H9 (cell line): ENCODE results near the gene ABCC3. TPM values are rescaled to one million over a fixed set of nuclear protein-coding genes. Genes with fewer than 3 reads are reported as not detected.

Experiments
- DNase-seq: peaks from one replicate; pipeline ENCODE4 v3.0.0-alpha.2; 2017
- H2AFZ ChIP-seq: one replicate; pipeline ENCODE4 v1.6.1; 2013; ENCODE audit warnings: mild to moderate bottlenecking, low read length, control low read depth, moderate library complexity
- H2AK5ac ChIP-seq: 2 replicates; pipeline ENCODE4 v1.6.1; 2013; ENCODE audit warnings: low read length, control low read depth, mixed read lengths; ENCODE audit not compliant: insufficient read length
- H2BK120ac ChIP-seq: one replicate; pipeline ENCODE4 v1.6.1; 2013; ENCODE audit warnings: low read depth, mild to moderate bottlenecking, low read length, control low read depth, inconsistent platforms; ENCODE audit not compliant: poor library complexity, severe bottlenecking
- H2BK12ac ChIP-seq: 2 replicates; pipeline ENCODE4 v1.6.1; 2013; ENCODE audit warnings: low read length, control low read depth, mixed read lengths, low read depth; ENCODE audit not compliant: insufficient read length
- H2BK15ac ChIP-seq: 2 replicates; pipeline ENCODE4 v1.6.1; 2013; ENCODE audit warnings: low read depth, low read length, control low read depth
- H2BK20ac ChIP-seq: one replicate; pipeline ENCODE4 v1.6.1; 2013; ENCODE audit warnings: low read depth, mild to moderate bottlenecking, low read length, control low read depth, inconsistent platforms; ENCODE audit not compliant: poor library complexity, severe bottlenecking
- H2BK5ac ChIP-seq: 2 replicates; pipeline ENCODE4 v1.6.1; 2013; ENCODE audit warnings: low read length, control low read depth, mixed read lengths; ENCODE audit not compliant: insufficient read length
- H3K14ac ChIP-seq: 2 replicates; pipeline ENCODE4 v1.6.1; 2013; ENCODE audit warnings: low read length, control low read depth; ENCODE audit not compliant: insufficient read depth
- H3K18ac ChIP-seq: 2 replicates; pipeline ENCODE4 v1.6.1; 2013; ENCODE audit warnings: low read depth, mild to moderate bottlenecking, mixed read lengths, low read length, control low read depth; ENCODE audit not compliant: insufficient read length
- H3K23ac ChIP-seq: 2 replicates; pipeline ENCODE4 v1.6.1; 2013; ENCODE audit warnings: low read length, control low read depth, mixed read lengths, low read depth; ENCODE audit not compliant: insufficient read length
- H3K23me2 ChIP-seq: 2 replicates; pipeline ENCODE4 v1.6.1; 2013; ENCODE audit warnings: low read depth, mild to moderate bottlenecking, mixed read lengths, low read length, control low read depth; ENCODE audit not compliant: insufficient read length, poor library complexity, severe bottlenecking
- H3K27ac ChIP-seq: 2 replicates; pipeline ENCODE4 v1.5.1; 2013; ENCODE audit warnings: low read length, control low read depth, mixed read lengths, low read depth; ENCODE audit not compliant: insufficient read length
- H3K27me3 ChIP-seq: 2 replicates; pipeline ENCODE4 v1.6.1; 2013; ENCODE audit warnings: low read length, control low read depth, inconsistent platforms; ENCODE audit not compliant: insufficient read depth
- H3K4ac ChIP-seq: 2 replicates; pipeline ENCODE4 v1.6.1; 2013; ENCODE audit warnings: low read depth, mild to moderate bottlenecking, control low read depth, inconsistent platforms, low read length, moderate library complexity
- H3K4me1 ChIP-seq: 2 replicates; pipeline ENCODE4 v1.6.1; 2013; ENCODE audit warnings: low read length, control low read depth, inconsistent platforms; ENCODE audit not compliant: insufficient read depth
- H3K4me2 ChIP-seq: 2 replicates; pipeline ENCODE4 v1.6.1; 2013; ENCODE audit warnings: low read length, control low read depth, mixed read lengths; ENCODE audit not compliant: insufficient read length, insufficient read depth
- H3K56ac ChIP-seq: 2 replicates; pipeline ENCODE4 v1.6.1; 2013; ENCODE audit warnings: low read depth, mild to moderate bottlenecking, mixed read lengths, low read length, control low read depth; ENCODE audit not compliant: insufficient read length
- H3K79me1 ChIP-seq: 2 replicates; pipeline ENCODE4 v1.6.1; 2013; ENCODE audit warnings: low read depth, mild to moderate bottlenecking, moderate library complexity, low read length, control low read depth, inconsistent platforms; ENCODE audit not compliant: insufficient read depth, poor library complexity, severe bottlenecking
- H3K79me2 ChIP-seq: 2 replicates; pipeline ENCODE4 v1.6.1; 2013; ENCODE audit warnings: low read length, control low read depth, inconsistent platforms; ENCODE audit not compliant: insufficient read depth
- H3K9ac ChIP-seq: 2 replicates; pipeline ENCODE4 v1.6.1; 2013; ENCODE audit warnings: low read length, control low read depth, mixed read lengths; ENCODE audit not compliant: insufficient read length; ENCODE audit errors: extremely low read depth
- H3K9me3 ChIP-seq: one replicate; pipeline ENCODE4 v1.6.1; 2013; ENCODE audit warnings: low read depth, low read length, inconsistent platforms; ENCODE audit not compliant: control insufficient read depth
- H3T11ph ChIP-seq: one replicate; pipeline ENCODE4 v1.6.1; 2013; ENCODE audit warnings: mild to moderate bottlenecking, low read length, control low read depth, inconsistent platforms
- H4K20me1 ChIP-seq: one replicate; pipeline ENCODE4 v1.6.1; 2013; ENCODE audit not compliant: control insufficient read depth, insufficient read length, insufficient read depth
- H4K5ac ChIP-seq: 2 replicates; pipeline ENCODE4 v1.6.1; 2013; ENCODE audit warnings: low read depth, mild to moderate bottlenecking, mixed read lengths, low read length, control low read depth; ENCODE audit not compliant: insufficient read length
- H4K8ac ChIP-seq: replicated peaks from 2 replicates; pipeline ENCODE4 v1.6.1; 2013; ENCODE audit warnings: low read length, control low read depth, mixed read lengths, low read depth; ENCODE audit not compliant: insufficient read length
- H4K91ac ChIP-seq: 2 replicates; pipeline ENCODE4 v1.6.1; 2013; ENCODE audit warnings: low read depth, mild to moderate bottlenecking, moderate library complexity, mixed read lengths, low read length, control low read depth; ENCODE audit not compliant: insufficient read length
- H3K27ac Mint-ChIP-seq, 3 experiments: 2 replicates in 2 of 3; 3 replicates in 1 of 3; pipeline ENCODE4 v1.8.0; 2020 to 2021; ENCODE audit warnings: mixed read lengths in 3 of 3, mild to moderate bottlenecking in 1 of 3, moderate library complexity in 1 of 3
- H3K27me3 Mint-ChIP-seq: 2 replicates; pipeline ENCODE4 v1.8.0; 2021; ENCODE audit warnings: low read depth, mild to moderate bottlenecking, moderate library complexity, mixed read lengths
- H3K36me3 Mint-ChIP-seq, 3 experiments: 2 replicates in 2 of 3; 3 replicates in 1 of 3; pipeline ENCODE4 v1.8.0; 2020 to 2021; ENCODE audit warnings: low read depth in 3 of 3, mixed read lengths in 3 of 3; ENCODE audit not compliant: insufficient read depth in 1 of 3
- H3K4me1 Mint-ChIP-seq, 2 experiments: 2 replicates each; pipeline ENCODE4 v1.8.0; 2020; ENCODE audit warnings: mixed read lengths in 2 of 2
- H3K4me3 Mint-ChIP-seq, 2 experiments: 2 replicates in 1 of 2; 3 replicates in 1 of 2; pipeline ENCODE4 v1.8.0; 2020 to 2021; ENCODE audit warnings: mild to moderate bottlenecking in 2 of 2, mixed read lengths in 2 of 2, moderate library complexity in 1 of 2
- H3K9me3 Mint-ChIP-seq, 2 experiments: 2 replicates in 1 of 2; 3 replicates in 1 of 2; pipeline ENCODE4 v1.8.0; 2020; ENCODE audit warnings: mild to moderate bottlenecking in 2 of 2, mixed read lengths in 2 of 2, moderate library complexity in 1 of 2
- CTCF ChIP-seq: fragments of 200-600 bp; sonication (generic); conservative IDR thresholded peaks from 3 replicates; pipeline ENCODE4 v1.8.0; 2021; ENCODE audit warnings: antibody characterized with exemption, mild to moderate bottlenecking
- WGBS: extraction: QIAGEN DNeasy Blood & Tissue Kit; methylation state at CpG from one replicate; pipeline ENCODE4 v1.1.7; 2013; ENCODE audit warnings: missing lambda C conversion rate, low lambda C conversion rate, mixed read lengths; ENCODE audit not compliant: insufficient read length; ENCODE audit errors: extremely low coverage; 5-methylcytosine and 5-hydroxymethylcytosine counted together
- total RNA-seq: library from RNA; stranded (reverse); gene quantifications from 2 replicates; pipeline ENCODE4 v1.2.1, GENCODE V29; 2021

The ABCC3 gene
- total RNA-seq, 1 experiment from 2014 or later: 0.31 TPM

DNA sequence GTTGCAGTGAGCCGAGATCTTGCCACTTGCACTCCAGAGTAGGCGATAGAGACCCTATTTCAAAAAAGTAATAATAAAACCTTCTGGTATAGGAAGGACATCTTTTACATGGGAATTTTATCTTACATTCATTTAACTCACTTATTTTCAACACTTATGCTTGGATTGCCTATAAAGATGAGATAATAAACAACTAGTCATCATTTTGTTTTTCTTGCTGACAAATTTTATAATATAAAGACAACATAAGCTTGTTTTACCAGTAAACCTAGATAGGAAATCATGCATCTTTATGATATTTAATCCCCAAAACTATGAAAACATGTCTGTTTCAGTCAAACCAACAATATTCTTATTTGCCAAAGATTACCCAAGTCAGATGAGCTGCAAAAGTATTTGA, 17.0 kb downstream of the ABCC3 start:
- Mint-ChIP-seq H3K36me3 (no peaks in the 10 kb centered on the region), H3K4me1 (no peaks in the 10 kb centered on the region), H3K27ac (no peak overlapping the region), H3K27me3 (peaks cover 9% of the 10 kb centered on the region), H3K4me3 (no peak overlapping the region), H3K9me3 (peaks cover 0 to 7% of the 10 kb centered on the region in 2 experiments; a peak in 4 of 5 replicates)
- DNase-seq: no peak
- Histone ChIP-seq H3K23me2 (no peaks in the 10 kb centered on the region), H4K8ac (no peak overlapping the region), H2BK12ac (no peak overlapping the region), H3K4ac (no peak overlapping the region), H3K56ac (no peak overlapping the region), H3K18ac (no peak overlapping the region), H3K9me3 (no peaks in the 10 kb centered on the region), H3K9ac (no peak overlapping the region), H2BK15ac (no peak overlapping the region), H4K91ac (no peak overlapping the region), H3K4me2 (no peak overlapping the region), H3K79me2 (no peaks in the 10 kb centered on the region), H2AFZ (no peak overlapping the region), H3T11ph (no peak overlapping the region), H2BK20ac (no peak overlapping the region), H3K14ac (no peak overlapping the region), H4K5ac (no peak overlapping the region), H2AK5ac (no peak overlapping the region), H2BK5ac (no peak overlapping the region), H3K4me1 (no peaks in the 10 kb centered on the region), H3K23ac (no peak overlapping the region), H3K27ac (no peak overlapping the region), H3K27me3 (no peaks in the 10 kb centered on the region), H2BK120ac (no peak overlapping the region), H4K20me1 (no peaks in the 10 kb centered on the region), H3K79me1 (no peaks in the 10 kb centered on the region)
- no CpG with 5 or more reads among the region's 2 CpGs for WGBS
- no peak for TF ChIP-seq CTCF
